ENCODE measurements around the gene PTPRR. TPM values are rescaled to one million over a fixed set of nuclear protein-coding genes. Genes with fewer than 3 reads are reported as not detected.

PTPRR gene
- total and polyA plus RNA-seq, 10 of the 15 experiments (the other 5 are each of a cell fraction or from before 2014, with no cell fraction given), result 0.14 to 3.1 (median 0.42) TPM

DNA sequence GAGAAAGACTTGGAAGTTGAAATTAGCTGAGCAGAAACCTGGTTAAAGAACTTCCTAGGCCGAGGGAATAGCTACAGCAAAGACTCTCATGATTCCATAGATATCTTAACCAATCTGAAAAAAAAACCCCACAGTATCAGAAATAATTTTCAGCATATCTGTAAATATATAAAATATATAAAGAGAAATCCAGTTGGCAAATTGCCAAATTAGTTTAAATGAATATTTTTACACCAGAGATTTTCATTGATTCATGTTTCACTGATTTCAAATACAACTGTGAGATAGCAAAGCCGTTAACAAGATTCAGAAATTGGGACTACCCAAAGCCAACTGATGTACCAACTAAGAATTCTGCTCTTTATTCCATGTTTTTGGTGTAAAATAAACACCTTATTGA lies 6.8 kb upstream of the PTPRR start:
- Histone ChIP-seq H3K4me1 (ENCODE audit: control insufficient read depth, insufficient read depth, low read length) (no peaks in the 10 kb centered on the region), H3K4me3 (no peak overlapping the region), H4K20me1 (ENCODE audit: control insufficient read depth, insufficient read depth) (no peaks in the 10 kb centered on the region), H3K36me3 (ENCODE audit: control insufficient read depth in 2 of 2, insufficient read depth in 2 of 2, low read length in 1 of 2) (no peaks in the 10 kb centered on the region), H2AFZ (ENCODE audit: control insufficient read depth, low read depth, low read length) (no peak overlapping the region), H3K27ac (ENCODE audit: control insufficient read depth, insufficient read depth) (no peak overlapping the region), H3K27me3 (replicated peaks in 1 of 2; ENCODE audit: control insufficient read depth in 2 of 2, insufficient read depth in 2 of 2, low read length in 1 of 2) (no peaks in the 10 kb centered on the region), H3K4me2 (ENCODE audit: control insufficient read depth, insufficient read depth) (no peak overlapping the region), H3K79me2 (ENCODE audit: control insufficient read depth, insufficient read depth, low read length) (no peaks in the 10 kb centered on the region), H3K9ac (ENCODE audit: control insufficient read depth, insufficient read depth, low read length) (no peak overlapping the region), H3K9me3 (replicated peaks; ENCODE audit: control insufficient read depth, insufficient read depth, low read length) (no peaks in the 10 kb centered on the region)
- ChIA-PET CTCF (interaction anchor here (0.6 kb wide), 1 partner anchor 114 kb away, joined by 3 read pairs; no protein-coding TSS in a partner anchor), SMC1A (ENCODE audit: uncharacterized antibody, unreplicated experiment) (no interaction called here), RAD21 (ENCODE audit: unreplicated experiment) (no interaction called here), POLR2A (interaction anchor here (0.7 kb wide), 1 partner anchor 77 kb away, joined by 5 read pairs; no protein-coding TSS in a partner anchor)
- 0% methylated on average over 2 of the region's 2 CpGs for WGBS (ENCODE audit: insufficient coverage, insufficient replicate concordance, low lambda C conversion rate, missing lambda C conversion rate)
- TF ChIP-seq, protein P1, sequence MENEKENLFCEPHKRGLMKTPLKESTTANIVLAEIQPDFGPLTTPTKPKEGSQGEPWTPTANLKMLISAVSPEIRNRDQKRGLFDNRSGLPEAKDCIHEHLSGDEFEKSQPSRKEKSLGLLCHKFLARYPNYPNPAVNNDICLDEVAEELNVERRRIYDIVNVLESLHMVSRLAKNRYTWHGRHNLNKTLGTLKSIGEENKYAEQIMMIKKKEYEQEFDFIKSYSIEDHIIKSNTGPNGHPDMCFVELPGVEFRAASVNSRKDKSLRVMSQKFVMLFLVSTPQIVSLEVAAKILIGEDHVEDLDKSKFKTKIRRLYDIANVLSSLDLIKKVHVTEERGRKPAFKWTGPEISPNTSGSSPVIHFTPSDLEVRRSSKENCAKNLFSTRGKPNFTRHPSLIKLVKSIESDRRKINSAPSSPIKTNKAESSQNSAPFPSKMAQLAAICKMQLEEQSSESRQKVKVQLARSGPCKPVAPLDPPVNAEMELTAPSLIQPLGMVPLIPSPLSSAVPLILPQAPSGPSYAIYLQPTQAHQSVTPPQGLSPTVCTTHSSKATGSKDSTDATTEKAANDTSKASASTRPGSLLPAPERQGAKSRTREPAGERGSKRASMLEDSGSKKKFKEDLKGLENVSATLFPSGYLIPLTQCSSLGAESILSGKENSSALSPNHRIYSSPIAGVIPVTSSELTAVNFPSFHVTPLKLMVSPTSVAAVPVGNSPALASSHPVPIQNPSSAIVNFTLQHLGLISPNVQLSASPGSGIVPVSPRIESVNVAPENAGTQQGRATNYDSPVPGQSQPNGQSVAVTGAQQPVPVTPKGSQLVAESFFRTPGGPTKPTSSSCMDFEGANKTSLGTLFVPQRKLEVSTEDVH (IDR thresholded peaks at IDR 0.05; ENCODE audit: low read depth, partially characterized antibody), result no peak
- TF ChIP-seq, protein P2, sequence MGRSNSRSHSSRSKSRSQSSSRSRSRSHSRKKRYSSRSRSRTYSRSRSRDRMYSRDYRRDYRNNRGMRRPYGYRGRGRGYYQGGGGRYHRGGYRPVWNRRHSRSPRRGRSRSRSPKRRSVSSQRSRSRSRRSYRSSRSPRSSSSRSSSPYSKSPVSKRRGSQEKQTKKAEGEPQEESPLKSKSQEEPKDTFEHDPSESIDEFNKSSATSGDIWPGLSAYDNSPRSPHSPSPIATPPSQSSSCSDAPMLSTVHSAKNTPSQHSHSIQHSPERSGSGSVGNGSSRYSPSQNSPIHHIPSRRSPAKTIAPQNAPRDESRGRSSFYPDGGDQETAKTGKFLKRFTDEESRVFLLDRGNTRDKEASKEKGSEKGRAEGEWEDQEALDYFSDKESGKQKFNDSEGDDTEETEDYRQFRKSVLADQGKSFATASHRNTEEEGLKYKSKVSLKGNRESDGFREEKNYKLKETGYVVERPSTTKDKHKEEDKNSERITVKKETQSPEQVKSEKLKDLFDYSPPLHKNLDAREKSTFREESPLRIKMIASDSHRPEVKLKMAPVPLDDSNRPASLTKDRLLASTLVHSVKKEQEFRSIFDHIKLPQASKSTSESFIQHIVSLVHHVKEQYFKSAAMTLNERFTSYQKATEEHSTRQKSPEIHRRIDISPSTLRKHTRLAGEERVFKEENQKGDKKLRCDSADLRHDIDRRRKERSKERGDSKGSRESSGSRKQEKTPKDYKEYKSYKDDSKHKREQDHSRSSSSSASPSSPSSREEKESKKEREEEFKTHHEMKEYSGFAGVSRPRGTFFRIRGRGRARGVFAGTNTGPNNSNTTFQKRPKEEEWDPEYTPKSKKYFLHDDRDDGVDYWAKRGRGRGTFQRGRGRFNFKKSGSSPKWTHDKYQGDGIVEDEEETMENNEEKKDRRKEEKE (IDR thresholded peaks at IDR 0.05), result no peak
- TF ChIP-seq, protein P3, sequence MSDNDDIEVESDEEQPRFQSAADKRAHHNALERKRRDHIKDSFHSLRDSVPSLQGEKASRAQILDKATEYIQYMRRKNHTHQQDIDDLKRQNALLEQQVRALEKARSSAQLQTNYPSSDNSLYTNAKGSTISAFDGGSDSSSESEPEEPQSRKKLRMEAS (IDR thresholded peaks at IDR 0.05; ENCODE audit: low read depth, low read length), result no peak
- no peak for TF ChIP-seq FOXK2 (IDR thresholded peaks at IDR 0.05)
- TF ChIP-seq, protein P4, sequence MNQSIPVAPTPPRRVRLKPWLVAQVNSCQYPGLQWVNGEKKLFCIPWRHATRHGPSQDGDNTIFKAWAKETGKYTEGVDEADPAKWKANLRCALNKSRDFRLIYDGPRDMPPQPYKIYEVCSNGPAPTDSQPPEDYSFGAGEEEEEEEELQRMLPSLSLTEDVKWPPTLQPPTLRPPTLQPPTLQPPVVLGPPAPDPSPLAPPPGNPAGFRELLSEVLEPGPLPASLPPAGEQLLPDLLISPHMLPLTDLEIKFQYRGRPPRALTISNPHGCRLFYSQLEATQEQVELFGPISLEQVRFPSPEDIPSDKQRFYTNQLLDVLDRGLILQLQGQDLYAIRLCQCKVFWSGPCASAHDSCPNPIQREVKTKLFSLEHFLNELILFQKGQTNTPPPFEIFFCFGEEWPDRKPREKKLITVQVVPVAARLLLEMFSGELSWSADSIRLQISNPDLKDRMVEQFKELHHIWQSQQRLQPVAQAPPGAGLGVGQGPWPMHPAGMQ (IDR thresholded peaks at IDR 0.05; ENCODE audit: borderline replicate concordance), result no peak
- FAIRE-seq (no peak), ATAC-seq (no peak), DNase-seq (ENCODE audit: low read depth, low spot score) (no peak)
- intact Hi-C loops (cut with micrococcal nuclease; ENCODE audit: unreplicated experiment) (no loop called here), in situ Hi-C loops (cut with MboI) (no loop called here)
- BruUV-seq (replicated peaks), result no TSS peak
